ENCODE results near the gene THAP7. TPM values are rescaled to one million over a fixed set of nuclear protein-coding genes. Genes with fewer than 3 reads are reported as not detected.

The THAP7 gene
- total RNA-seq, 3 donors from 2014 or later, result 35.8 to 59.9 (median 52.4) TPM

- H3K36me3 ChIP-seq, result no peaks in the 10 kb centered on the region
- DNase-seq (ENCODE audit: low spot score in 2 of 2), result no peak
- H3K4me1 ChIP-seq, result peaks cover 7 to 8% of the 10 kb centered on the region in 2 donors
- intact Hi-C loops (cut with DNase I; ENCODE audit: low total_unique reads), result no loop called here
- no peaks in the 10 kb centered on the region for H3K27me3 ChIP-seq
- no peak for TF ChIP-seq POLR2AphosphoS5 (IDR thresholded peaks at IDR 0.05)
- no peak for TF ChIP-seq POLR2A (IDR thresholded peaks at IDR 0.05)
- no peak for TF ChIP-seq CTCF (IDR thresholded peaks at IDR 0.05)
- no peaks in the 10 kb centered on the region for H3K9me3 ChIP-seq
- peak within 1 kb of the TSS; percentile 61 to 84 for H3K27ac ChIP-seq
- peak within 1 kb of the TSS; percentile 42 to 70 (median 50) for H3K4me3 ChIP-seq
Measured at GRCh38 chr22:21014726-21015465, 13.0 kb upstream of the THAP7 start, which contains the start of gene P2RX6. P2RX6 (plus strand) TSS chr22:21015165; CDS start chr22:21015175, 10 bp downstream.

- Histone ChIP-seq H3K36me3 (no peaks in the 10 kb centered on the region), H3K4me3 (peak overlapping the region; percentile 42 to 70 (median 50)), H3K9me3 (no peaks in the 10 kb centered on the region), H3K27ac (peak overlapping the region; percentile 61 to 84), H3K4me1 (peaks cover 7 to 8% of the 10 kb centered on the region in 2 donors), H3K27me3 (no peaks in the 10 kb centered on the region)
- peak in 1 of 2 donors; percentile 62 for DNase-seq (ENCODE audit: low spot score in 2 of 2)
- peak in 1 of 3 donors; percentile 6 for TF ChIP-seq POLR2AphosphoS5 (IDR thresholded peaks at IDR 0.05)
- no peak for TF ChIP-seq POLR2A (IDR thresholded peaks at IDR 0.05)
- intact Hi-C loops (cut with DNase I; ENCODE audit: low total_unique reads), result no loop called here
Measured at GRCh38 chr22:21014202-21014725, 12.3 kb upstream of the THAP7 start.

DNA sequence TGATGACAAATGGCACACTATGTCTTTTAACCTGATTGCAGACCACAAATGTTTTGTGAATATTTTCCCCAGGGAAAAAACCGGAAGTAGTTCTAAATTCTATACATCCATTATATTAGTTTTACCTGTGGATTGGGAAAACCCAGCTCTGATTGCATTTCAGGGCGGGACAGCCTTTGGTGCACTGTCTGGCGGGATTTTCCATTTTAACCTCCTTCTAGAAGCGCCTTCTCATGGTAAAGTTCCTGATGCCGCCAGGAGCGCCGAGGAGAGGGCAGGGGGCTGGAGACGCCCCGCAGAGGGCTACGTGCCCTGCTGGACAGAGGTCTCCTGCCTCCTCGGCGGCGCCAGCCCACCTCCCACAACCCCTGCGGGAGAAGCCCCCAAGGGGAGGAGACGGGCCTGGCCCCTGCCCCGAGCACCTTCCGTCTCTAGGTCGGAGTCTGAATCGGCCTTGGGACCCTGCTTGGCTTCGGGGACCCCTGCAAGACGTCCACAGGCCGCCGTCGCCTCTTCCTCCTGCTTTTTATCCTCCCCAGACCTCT lies 11.8 kb upstream of the THAP7 start:
- no peak for DNase-seq (ENCODE audit: low spot score in 2 of 2)
- Histone ChIP-seq H3K9me3 (no peaks in the 10 kb centered on the region), H3K27me3 (no peaks in the 10 kb centered on the region), H3K27ac (peak overlapping the region; percentile 61 to 84), H3K4me3 (peak overlapping the region; percentile 42 to 70 (median 50)), H3K36me3 (no peaks in the 10 kb centered on the region), H3K4me1 (peaks cover 7 to 8% of the 10 kb centered on the region in 2 donors)
- TF ChIP-seq POLR2AphosphoS5 (IDR thresholded peaks at IDR 0.05), result peak in 1 of 3 donors; percentile 5
- TF ChIP-seq CTCF (IDR thresholded peaks at IDR 0.05), result no peak
- intact Hi-C loops (cut with DNase I; ENCODE audit: low total_unique reads), result no loop called here

GRCh38 chr22:21012446-21013407 lies 10.8 kb upstream of the THAP7 start:
- intact Hi-C loops (cut with DNase I; ENCODE audit: low total_unique reads), result no loop called here
- no peaks in the 10 kb centered on the region for H3K36me3 ChIP-seq
- no peak for DNase-seq (ENCODE audit: low spot score in 2 of 2)
- H3K9me3 ChIP-seq, result no peaks in the 10 kb centered on the region
- H3K27me3 ChIP-seq, result no peaks in the 10 kb centered on the region
- H3K4me3 ChIP-seq, result no peak overlapping the region
- TF ChIP-seq POLR2A (IDR thresholded peaks at IDR 0.05), result no peak
- no peak for TF ChIP-seq POLR2AphosphoS5 (IDR thresholded peaks at IDR 0.05)
- no peak for TF ChIP-seq CTCF (IDR thresholded peaks at IDR 0.05)
- H3K4me1 ChIP-seq, result peaks cover 7 to 8% of the 10 kb centered on the region in 2 donors
- H3K27ac ChIP-seq, result no peak overlapping the region

GRCh38 chr22:21010426-21011113 lies 8.7 kb upstream of the THAP7 start:
- intact Hi-C loops (cut with DNase I; ENCODE audit: low total_unique reads), result no loop called here
- H3K4me1 ChIP-seq, result peaks cover 7 to 8% of the 10 kb centered on the region in 2 donors
- H3K27me3 ChIP-seq, result no peaks in the 10 kb centered on the region
- no peak for TF ChIP-seq CTCF (IDR thresholded peaks at IDR 0.05)
- no peak for TF ChIP-seq POLR2A (IDR thresholded peaks at IDR 0.05)
- TF ChIP-seq POLR2AphosphoS5 (IDR thresholded peaks at IDR 0.05), result no peak
- no peak for DNase-seq (ENCODE audit: low spot score in 2 of 2)
- H3K27ac ChIP-seq, result no peak overlapping the region
- no peaks in the 10 kb centered on the region for H3K9me3 ChIP-seq
- H3K4me3 ChIP-seq, result no peak overlapping the region
- H3K36me3 ChIP-seq, result no peaks in the 10 kb centered on the region
